Tibial artery (tissue), 4 donors: ENCODE results near the gene AMPH.

Source experiments
- DNase-seq, 2 donors: peaks; one replicate each; pipeline ENCODE4 v3.0.0-alpha.2; 2019
- H3K27ac ChIP-seq, 2 donors: fragments of 200-600 bp; sonication (generic) in 1 of 2; 1 replicate in 1 of 2; 2 replicates in 1 of 2; pipeline ENCODE4 v1.5.1; 2018 to 2019; ENCODE audit warnings: mild to moderate bottlenecking in 1 of 2
- H3K27me3 ChIP-seq, 2 donors: fragments of 200-600 bp; sonication (generic) in 1 of 2; one replicate each; pipeline versions ENCODE4 v1.5.1 to v1.6.0; 2016 to 2019
- H3K36me3 ChIP-seq, 3 donors: fragments of 200-600 bp; sonication (generic) in 2 of 3; one replicate each; pipeline ENCODE4 v1.5.1; 2016 to 2019; ENCODE audit warnings: mild to moderate bottlenecking in 2 of 3
- H3K4me1 ChIP-seq, 4 donors: fragments of 200-600 bp; sonication (generic) in 2 of 4; 1 replicate in 3 of 4; 2 replicates in 1 of 4; pipeline ENCODE4 v1.5.1; 2016 to 2019
- H3K4me3 ChIP-seq, 2 donors: fragments of 200-600 bp; sonication (generic) in 1 of 2; 1 replicate in 1 of 2; 2 replicates in 1 of 2; pipeline ENCODE4 v1.5.1; 2018 to 2019; ENCODE audit warnings: mild to moderate bottlenecking in 2 of 2
- H3K9me3 ChIP-seq, 3 donors: fragments of 200-600 bp; sonication (generic) in 1 of 3; one replicate each; pipeline ENCODE4 v1.5.1; 2016 to 2019
- intact Hi-C: fragments of 100-400 bp; cut with DNase I; formaldehyde crosslinking; loops from one replicate; pipeline ENCODE4 v1.15.0; 2023; ENCODE audit warnings: low total_unique reads
- TF ChIP-seq, protein P1 (sequence below), 2 experiments: fragments of 200-600 bp in 1 of 2; fragments of 450-650 bp in 1 of 2; IDR thresholded peaks; one replicate each; pipeline ENCODE4 v1.5.1; 2017 to 2019; ENCODE audit warnings: antibody characterized with exemption in 2 of 2, mild to moderate bottlenecking in 1 of 2, moderate library complexity in 1 of 2

The AMPH gene

DNA sequence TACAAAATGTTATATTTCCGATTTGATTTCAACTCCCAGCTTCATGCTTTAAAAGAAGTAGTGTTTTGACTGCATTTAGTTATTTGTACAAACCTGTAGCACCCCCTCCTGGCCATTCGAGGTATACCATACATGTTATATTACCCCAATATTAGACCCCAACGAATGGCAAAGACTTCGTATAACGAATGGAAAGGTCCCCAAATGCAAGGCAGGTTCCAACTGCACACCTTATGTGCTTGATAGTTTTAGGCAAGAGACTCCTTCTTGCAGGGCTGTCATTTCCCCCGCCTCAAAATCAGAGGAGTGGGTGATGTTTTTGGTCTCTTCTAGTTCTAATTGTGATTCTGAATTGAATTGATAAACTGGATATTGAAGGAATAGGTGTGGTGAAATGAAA lies 256.7 kb downstream of the AMPH start:
- intact Hi-C loops, result no loop called here
- no peaks in the 10 kb centered on the region for H3K27me3 ChIP-seq
- DNase-seq, result peak in 1 of 2 donors; percentile 58
- H3K9me3 ChIP-seq, result no peaks in the 10 kb centered on the region
- TF ChIP-seq, protein P1, sequence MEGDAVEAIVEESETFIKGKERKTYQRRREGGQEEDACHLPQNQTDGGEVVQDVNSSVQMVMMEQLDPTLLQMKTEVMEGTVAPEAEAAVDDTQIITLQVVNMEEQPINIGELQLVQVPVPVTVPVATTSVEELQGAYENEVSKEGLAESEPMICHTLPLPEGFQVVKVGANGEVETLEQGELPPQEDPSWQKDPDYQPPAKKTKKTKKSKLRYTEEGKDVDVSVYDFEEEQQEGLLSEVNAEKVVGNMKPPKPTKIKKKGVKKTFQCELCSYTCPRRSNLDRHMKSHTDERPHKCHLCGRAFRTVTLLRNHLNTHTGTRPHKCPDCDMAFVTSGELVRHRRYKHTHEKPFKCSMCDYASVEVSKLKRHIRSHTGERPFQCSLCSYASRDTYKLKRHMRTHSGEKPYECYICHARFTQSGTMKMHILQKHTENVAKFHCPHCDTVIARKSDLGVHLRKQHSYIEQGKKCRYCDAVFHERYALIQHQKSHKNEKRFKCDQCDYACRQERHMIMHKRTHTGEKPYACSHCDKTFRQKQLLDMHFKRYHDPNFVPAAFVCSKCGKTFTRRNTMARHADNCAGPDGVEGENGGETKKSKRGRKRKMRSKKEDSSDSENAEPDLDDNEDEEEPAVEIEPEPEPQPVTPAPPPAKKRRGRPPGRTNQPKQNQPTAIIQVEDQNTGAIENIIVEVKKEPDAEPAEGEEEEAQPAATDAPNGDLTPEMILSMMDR (IDR thresholded peaks at IDR 0.05), result peak; percentile 35 to 37
- peaks cover 0 to 3% (median 0%) of the 10 kb centered on the region in 4 donors for H3K4me1 ChIP-seq
- H3K36me3 ChIP-seq, result no peaks in the 10 kb centered on the region
- no peak overlapping the region for H3K4me3 ChIP-seq
- H3K27ac ChIP-seq, result no peak overlapping the region

DNA sequence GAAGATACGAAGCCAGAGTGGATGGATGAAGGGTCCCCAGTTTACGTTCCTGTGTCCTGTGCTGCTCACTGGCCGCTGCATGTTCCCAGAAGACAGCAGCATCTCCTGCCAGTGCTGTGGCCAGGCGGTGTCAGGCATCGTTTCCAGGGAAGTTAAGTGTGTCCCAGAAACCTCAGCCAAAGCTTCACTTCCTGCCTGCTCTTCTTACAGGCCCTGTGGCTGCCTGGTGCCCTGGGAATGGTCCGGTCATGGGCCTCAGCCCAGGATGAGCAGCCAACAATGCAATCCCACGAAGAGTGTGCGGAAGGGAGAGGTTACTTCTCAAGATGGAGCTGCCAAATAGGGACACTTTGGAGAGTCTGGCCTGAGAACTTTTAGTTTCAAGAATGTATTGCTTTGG lies 258.0 kb downstream of the AMPH start:
- Histone ChIP-seq H3K4me3 (no peak overlapping the region), H3K27me3 (no peaks in the 10 kb centered on the region), H3K27ac (no peak overlapping the region), H3K36me3 (no peaks in the 10 kb centered on the region), H3K9me3 (no peaks in the 10 kb centered on the region), H3K4me1 (peaks cover 0 to 3% (median 0%) of the 10 kb centered on the region in 4 donors)
- TF ChIP-seq, protein P1 (IDR thresholded peaks at IDR 0.05), result no peak
- DNase-seq, result peak in 1 of 2 donors; percentile 34
- intact Hi-C loops, result no loop called here

DNA sequence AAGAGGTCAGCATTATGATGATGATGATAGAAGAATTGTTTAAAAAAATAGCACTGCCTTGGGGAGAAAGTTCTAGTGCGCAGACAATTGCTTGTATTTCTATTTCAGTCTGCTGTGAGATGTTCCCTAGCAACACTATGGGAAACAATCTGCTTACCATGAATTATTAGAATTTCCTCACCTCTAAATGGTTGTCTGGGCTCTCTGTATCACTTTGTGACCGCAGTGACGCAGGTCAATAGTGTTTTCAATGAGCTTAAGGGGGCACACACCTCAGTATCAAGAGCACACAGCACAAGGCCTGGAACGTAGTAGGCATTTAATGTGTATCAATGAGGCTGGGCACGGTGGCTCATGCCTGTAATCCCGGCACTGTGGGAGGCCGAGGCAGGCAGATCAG lies 258.9 kb downstream of the AMPH start:
- no peak overlapping the region for H3K4me3 ChIP-seq
- H3K27ac ChIP-seq, result no peak overlapping the region
- intact Hi-C loops, result no loop called here
- peaks cover 0 to 3% (median 0%) of the 10 kb centered on the region in 4 donors for H3K4me1 ChIP-seq
- TF ChIP-seq, protein P1 (IDR thresholded peaks at IDR 0.05), result no peak
- no peaks in the 10 kb centered on the region for H3K36me3 ChIP-seq
- H3K27me3 ChIP-seq, result no peaks in the 10 kb centered on the region
- H3K9me3 ChIP-seq, result no peaks in the 10 kb centered on the region
- no peak for DNase-seq

DNA sequence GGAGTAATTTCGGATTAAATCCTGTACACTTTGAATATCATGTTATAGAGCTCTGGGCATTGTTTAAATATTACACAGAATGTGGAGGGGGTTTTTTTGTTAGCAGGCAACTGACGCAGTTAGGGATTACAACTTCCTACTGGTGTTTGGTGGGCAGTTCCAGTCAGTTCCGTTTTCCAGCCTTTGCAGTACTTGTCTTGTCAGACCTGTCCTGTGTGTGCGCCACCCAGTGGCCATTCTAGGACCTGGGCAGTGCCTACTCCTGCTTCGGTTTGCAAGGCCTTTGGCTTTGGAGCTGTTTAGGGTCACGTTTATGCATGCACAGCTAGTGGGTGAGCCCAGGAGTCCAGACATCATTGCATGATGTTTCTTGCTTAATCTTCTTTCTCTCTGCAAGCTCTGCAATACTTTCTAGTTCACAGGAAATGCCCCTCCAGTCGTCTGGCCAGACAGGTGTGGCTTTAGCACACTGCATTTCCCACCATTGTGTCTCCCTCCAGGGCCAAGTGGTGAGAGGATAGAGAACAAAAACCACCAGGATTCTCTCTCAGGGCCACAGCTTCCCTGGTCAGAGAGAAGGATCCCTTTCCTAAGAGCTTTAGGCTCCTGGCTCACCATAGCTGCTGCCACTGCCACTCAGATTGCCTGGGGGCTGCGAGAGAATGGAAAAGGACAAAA lies 261.2 kb downstream of the AMPH start:
- intact Hi-C loops, result no loop called here
- peak; percentile 86 to 89 for DNase-seq
- Histone ChIP-seq H3K4me3 (no peak overlapping the region), H3K27ac (no peak overlapping the region), H3K9me3 (no peaks in the 10 kb centered on the region), H3K36me3 (no peaks in the 10 kb centered on the region), H3K4me1 (peaks cover 0 to 3% (median 0%) of the 10 kb centered on the region in 4 donors), H3K27me3 (no peaks in the 10 kb centered on the region)
- TF ChIP-seq, protein P1 (IDR thresholded peaks at IDR 0.05), result peak; percentile 59 to 68

DNA sequence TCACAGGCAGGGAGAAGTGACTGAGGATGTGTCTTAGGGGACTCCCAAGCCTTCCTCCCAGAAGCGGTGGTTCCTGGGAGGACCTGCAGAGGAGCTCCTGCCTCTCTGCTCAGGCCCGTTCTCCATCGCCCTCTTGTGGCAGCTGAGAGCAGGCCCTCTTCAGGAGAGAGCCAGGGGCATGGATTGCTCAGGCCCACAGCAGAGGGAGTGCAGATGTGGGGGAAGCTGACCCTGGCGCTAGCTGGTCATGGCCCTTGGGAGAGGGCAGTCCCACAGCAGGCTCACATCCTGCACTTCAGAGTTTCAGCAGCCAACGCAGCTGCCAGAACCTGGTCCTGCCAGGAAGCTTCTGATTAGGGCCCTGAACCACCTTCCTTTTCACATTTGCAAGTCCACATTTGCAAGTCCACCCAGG lies 263.0 kb downstream of the AMPH start:
- Histone ChIP-seq H3K9me3 (no peaks in the 10 kb centered on the region), H3K27ac (no peak overlapping the region), H3K4me3 (no peak overlapping the region), H3K27me3 (no peaks in the 10 kb centered on the region), H3K36me3 (no peaks in the 10 kb centered on the region), H3K4me1 (peaks cover 0 to 3% (median 0%) of the 10 kb centered on the region in 4 donors)
- peak; percentile 49 to 76 for DNase-seq
- TF ChIP-seq, protein P1 (IDR thresholded peaks at IDR 0.05), result peak in 1 of 2 experiments; percentile 44
- intact Hi-C loops, result no loop called here
